GM18870 (cell line): ENCODE results near the gene PDXP.
"Not testable (repeated sequence)": the region's sequence is repeated elsewhere in the genome, so short reads cannot be mapped to it uniquely, and the experiment has no call there.

Source experiments
- ATAC-seq: cut with Tn5 transposase; IDR thresholded peaks from one replicate; pipeline ENCODE4 v1.9.1; 2021; ENCODE audit warnings: moderate library complexity; ENCODE audit not compliant: unreplicated experiment

The PDXP gene

GRCh38 chr22:37672920-37673455 lies 14.5 kb downstream of the PDXP start:
- ATAC-seq, result no peak

GRCh38 chr22:37674248-37674647 lies 15.7 kb downstream of the PDXP start:
- ATAC-seq, result no peak

GRCh38 chr22:37674951-37675929 lies 16.7 kb downstream of the PDXP start, which contains the start of gene LGALS1:
LGALS1 (plus strand) TSS chr22:37675636; CDS start chr22:37675703, 67 bp downstream.
- ATAC-seq, result no peak

- no peak for ATAC-seq
Observed at GRCh38 chr22:37675930-37676735, 17.6 kb downstream of the PDXP start.

GRCh38 chr22:37676736-37677492 lies 18.4 kb downstream of the PDXP start:
- no peak for ATAC-seq

GRCh38 chr22:37677493-37677974 lies 19.0 kb downstream of the PDXP start:
- ATAC-seq, result no peak

- ATAC-seq, result no peak
Observed at GRCh38 chr22:37678372-37678771, 19.8 kb downstream of the PDXP start.

- ATAC-seq, result no peak
Observed at GRCh38 chr22:37679670-37680069, 21.1 kb downstream of the PDXP start.

- ATAC-seq, result no peak
Observed at GRCh38 chr22:37680191-37680851, 21.8 kb downstream of the PDXP start.

GRCh38 chr22:37681001-37681424 lies 22.5 kb downstream of the PDXP start:
- ATAC-seq, result no peak

GRCh38 chr22:37681556-37682049 lies 23.1 kb downstream of the PDXP start:
- ATAC-seq, result no peak

- no peak for ATAC-seq
Observed at GRCh38 chr22:37684803-37685615, 26.5 kb downstream of the PDXP start.

GRCh38 chr22:37686002-37686982 lies 27.8 kb downstream of the PDXP start, which contains the start of gene NOL12:
NOL12 (plus strand) TSS chr22:37686343; CDS start chr22:37686393, 50 bp downstream.
- ATAC-seq, result no peak

- no peak for ATAC-seq
Observed at GRCh38 chr22:37690407-37690806, 31.9 kb downstream of the PDXP start.

- no peak for ATAC-seq
Observed at GRCh38 chr22:37690901-37691504, 32.5 kb downstream of the PDXP start.

- ATAC-seq, result no peak
Observed at GRCh38 chr22:37692627-37693285, 34.2 kb downstream of the PDXP start.

- ATAC-seq, result not testable (repeated sequence)
Observed at GRCh38 chr22:37694131-37694530, 35.6 kb downstream of the PDXP start.
